ENCODE results near the gene CFL2.
A peak's percentile ranks its signal among the peaks of the same experiment; 100 is the strongest.
"Not testable (repeated sequence)": the region's sequence is repeated elsewhere in the genome, so short reads cannot be mapped to it uniquely, and the experiment has no call there.

CFL2 gene

GRCh38 chr14:34714320-34715126 is at the start of gene CFL2:
Gene CFL2 (minus strand): TSS chr14:34714593. CDS start chr14:34714540, 53 bp downstream.
- DNase-seq, result peak; percentile 70 to 80

- no peak for DNase-seq
These were observed 40.8 kb upstream of the CFL2 start for GRCh38 chr14:34755215-34755614.

- DNase-seq, result no peak
These were observed 40.3 kb upstream of the CFL2 start for GRCh38 chr14:34754687-34755086.

- DNase-seq, result no peak
These were observed 36.3 kb upstream of the CFL2 start for GRCh38 chr14:34750670-34751069.

- DNase-seq, result no peak
These were observed 35.8 kb upstream of the CFL2 start for GRCh38 chr14:34750233-34750632.

GRCh38 chr14:34749408-34749807 is 35.0 kb upstream of the CFL2 start:
- DNase-seq, result no peak

GRCh38 chr14:34742270-34743115 is 28.1 kb upstream of the CFL2 start:
- no peak for DNase-seq

GRCh38 chr14:34741840-34742239 is 27.4 kb upstream of the CFL2 start:
- DNase-seq, result no peak

- not testable (repeated sequence) for DNase-seq
These were observed 25.7 kb upstream of the CFL2 start for GRCh38 chr14:34740139-34740538.

- not testable (repeated sequence) for DNase-seq
These were observed 22.7 kb upstream of the CFL2 start for GRCh38 chr14:34737079-34737478.

- DNase-seq, result no peak
These were observed 18.9 kb upstream of the CFL2 start for GRCh38 chr14:34733245-34733644.

GRCh38 chr14:34732802-34733201 is 18.4 kb upstream of the CFL2 start:
- DNase-seq, result no peak

- no peak for DNase-seq
These were observed 9.5 kb upstream of the CFL2 start for GRCh38 chr14:34723867-34724266.

- peak; percentile 3 to 7 for DNase-seq
These were observed 8.5 kb upstream of the CFL2 start for GRCh38 chr14:34722723-34723545.

GRCh38 chr14:34721129-34721528 is 6.7 kb upstream of the CFL2 start:
- DNase-seq, result no peak

- no peak for DNase-seq
These were observed 4.4 kb upstream of the CFL2 start for GRCh38 chr14:34718750-34719304.

GRCh38 chr14:34715127-34715863 is 902 bp upstream of the CFL2 start:
- no peak for DNase-seq

- peak; percentile 39 to 43 for DNase-seq
These were observed 593 bp downstream of the CFL2 start for GRCh38 chr14:34713681-34714319.

- DNase-seq, result no peak
These were observed 1.2 kb downstream of the CFL2 start for GRCh38 chr14:34713122-34713680.

- no peak for DNase-seq
These were observed 2.3 kb downstream of the CFL2 start for GRCh38 chr14:34711796-34712712.

Measured in stimulated activated CD4-positive, alpha-beta T cell treated with anti-CD3 and anti-CD28 coated beads, Interleukin-4, amount 100 ng/mL, for 4 hours (primary cell).